SK-N-SH (cell line): ENCODE measurements around the gene ARV1. TPM values are rescaled to one million over a fixed set of nuclear protein-coding genes. Genes with fewer than 3 reads are reported as not detected.

ENCODE experiments used
- CTCF ChIA-PET: fragments of 300-600, 350-600 bp; formaldehyde crosslinking; extraction: SDS; loops from one replicate; lab custom pipeline; 2021; lab: Yijun Ruan, JAX
- POLR2A ChIA-PET: fragments of 350-600 bp; sonication (Branson Sonifier 250); formaldehyde crosslinking; extraction: SDS; loops from one replicate; lab custom pipeline; 2020; ENCODE audit warnings: antibody characterized with exemption, inconsistent platforms; lab: Yijun Ruan, JAX
- DNase-seq: peaks from one replicate; pipeline ENCODE4 v3.0.0; 2012
- H2AFZ ChIP-seq: fragments of 200-600 bp; sonication (generic); 2 replicates; pipeline ENCODE4 v1.8.1; 2016; ENCODE audit warnings: antibody characterized with exemption, mild to moderate bottlenecking, low read depth
- H3F3A ChIP-seq: fragments of 200-600 bp; sonication (generic); replicated peaks from 2 replicates; pipeline ENCODE3; 2016; ENCODE audit warnings: antibody characterized with exemption, mild to moderate bottlenecking; ENCODE audit not compliant: insufficient read depth
- H3K27ac ChIP-seq, 2 experiments: fragments of 200-500 bp in 1 of 2; fragments of 200-600 bp in 1 of 2; sonication (Bioruptor generic) in 1 of 2; sonication (generic), shearing (Covaris generic) in 1 of 2; 2 replicates each; pipeline versions ENCODE4 v1.5.1 to v1.6.1; 2014 to 2016; ENCODE audit warnings: low read depth in 2 of 2, inconsistent platforms in 1 of 2, low read length in 1 of 2, mild to moderate bottlenecking in 1 of 2, mixed read lengths in 1 of 2
- H3K27me3 ChIP-seq: fragments of 200-600 bp; sonication (generic), shearing (Covaris generic); 2 replicates; pipeline ENCODE4 v1.6.1; 2016; ENCODE audit warnings: mixed run types; ENCODE audit not compliant: insufficient read depth
- H3K36me3 ChIP-seq, 2 experiments: fragments of 200-500 bp in 1 of 2; fragments of 200-600 bp in 1 of 2; sonication (Bioruptor generic) in 1 of 2; sonication (generic) in 1 of 2; replicated peaks in 1 of 2; 2 replicates each; pipeline versions ENCODE3 to v1.5.1; 2014 to 2016; ENCODE audit warnings: low read length in 1 of 2, mild to moderate bottlenecking in 1 of 2; ENCODE audit not compliant: insufficient read depth in 2 of 2, control insufficient read depth in 1 of 2
- H3K4me1 ChIP-seq, 2 experiments: fragments of 200-500 bp in 1 of 2; fragments of 200-600 bp in 1 of 2; sonication (Bioruptor generic) in 1 of 2; sonication (generic), shearing (Covaris generic) in 1 of 2; 2 replicates each; pipeline versions ENCODE4 v1.5.1 to v1.6.1; 2014 to 2016; ENCODE audit warnings: low read depth in 1 of 2, low read length in 1 of 2, mixed run types in 1 of 2; ENCODE audit not compliant: insufficient read depth in 2 of 2, control insufficient read depth in 1 of 2
- H3K4me2 ChIP-seq: fragments of 200-600 bp; sonication (generic), shearing (Covaris generic); 2 replicates; pipeline ENCODE4 v1.6.1; 2017; ENCODE audit warnings: mixed run types
- H3K4me3 ChIP-seq, 2 experiments: fragments of 200-500 bp in 1 of 2; fragments of 200-600 bp in 1 of 2; sonication (Bioruptor generic) in 1 of 2; sonication (generic), shearing (Covaris generic) in 1 of 2; 2 replicates each; pipeline versions ENCODE4 v1.5.1 to v1.8.1; 2014 to 2016; ENCODE audit warnings: low read depth in 2 of 2, inconsistent platforms in 1 of 2, low read length in 1 of 2, mild to moderate bottlenecking in 1 of 2, mixed read lengths in 1 of 2, moderate library complexity in 1 of 2
- H3K79me2 ChIP-seq: fragments of 200-600 bp; sonication (generic); 2 replicates; pipeline ENCODE4 v1.8.1; 2017; ENCODE audit warnings: mild to moderate bottlenecking; ENCODE audit not compliant: insufficient read depth
- H3K9ac ChIP-seq: fragments of 200-600 bp; sonication (generic); 2 replicates; pipeline ENCODE4 v1.6.1; 2017; ENCODE audit warnings: mixed run types
- H3K9me2 ChIP-seq: fragments of 200-600 bp; sonication (generic); 2 replicates; pipeline ENCODE4 v1.6.1; 2017; ENCODE audit warnings: mixed run types
- H3K9me3 ChIP-seq: fragments of 200-600 bp; sonication (generic); 2 replicates; pipeline ENCODE4 v1.6.1; 2017; ENCODE audit warnings: mixed run types, mild to moderate bottlenecking, moderate library complexity
- H4K20me1 ChIP-seq: fragments of 200-600 bp; sonication (generic); 2 replicates; pipeline ENCODE4 v1.6.1; 2017; ENCODE audit warnings: mild to moderate bottlenecking, mixed run types; ENCODE audit not compliant: insufficient read depth
- CHD2 ChIP-seq: fragments of 150-350 bp; IDR thresholded peaks from 2 replicates; pipeline ENCODE4 v1.6.1; 2018; ENCODE audit warnings: low read length; ENCODE audit not compliant: partially characterized antibody
- CTCF ChIP-seq: fragments of 200-600 bp; sonication (generic); IDR thresholded peaks from 2 replicates; pipeline ENCODE4 v1.6.1; 2017; ENCODE audit warnings: antibody characterized with exemption, mild to moderate bottlenecking, moderate library complexity
- EZH2phosphoT487 ChIP-seq: fragments of 200-600 bp; sonication (generic); IDR thresholded peaks from 2 replicates; pipeline ENCODE4 v1.6.1; 2017; ENCODE audit warnings: low read depth, mixed run types, mild to moderate bottlenecking, antibody characterized with exemption, moderate library complexity, borderline replicate concordance
- FOXJ3 ChIP-seq: sonication (generic); formaldehyde crosslinking; IDR thresholded peaks from 2 replicates; pipeline ENCODE4 v1.5.1; 2020; ENCODE audit warnings: mild to moderate bottlenecking, missing genetic modification reagents
- GATA2 ChIP-seq: sonication (generic); formaldehyde crosslinking; IDR thresholded peaks from 2 replicates; pipeline ENCODE4 v1.5.0; 2020; ENCODE audit warnings: mild to moderate bottlenecking, missing genetic modification reagents
- JUND ChIP-seq: IDR thresholded peaks from 2 replicates; pipeline ENCODE4 v1.4.0; 2012
- REST ChIP-seq: IDR thresholded peaks from 2 replicates; pipeline ENCODE4 v1.6.1; 2012; ENCODE audit warnings: mild to moderate bottlenecking, low read depth, low read length, moderate library complexity
- TAF1 ChIP-seq: IDR thresholded peaks from 2 replicates; pipeline ENCODE4 v1.6.1; 2012; ENCODE audit warnings: low read depth, mild to moderate bottlenecking, low read length, moderate library complexity, borderline replicate concordance
- TCF12 ChIP-seq: IDR thresholded peaks from 2 replicates; pipeline ENCODE4 v1.4.0; 2012
- ZBTB33 ChIP-seq: IDR thresholded peaks from 2 replicates; pipeline ENCODE4 v1.4.0; 2012; ENCODE audit warnings: low read depth, borderline replicate concordance
- WGBS: methylation state at CpG from one replicate; pipeline ENCODE4 v1.1.6; 2017; ENCODE audit warnings: low lambda C conversion rate; 5-methylcytosine and 5-hydroxymethylcytosine counted together
- polyA plus RNA-seq, 3 experiments: library from polyadenylated mRNA; depleted of rRNA; stranded (reverse); fragments of >200 nt; gene quantifications; 2 replicates each; pipeline ENCODE4 v1.2.3, GENCODE V29; 2012
- TF ChIP-seq, protein P1 (sequence below): IDR thresholded peaks from 2 replicates; pipeline ENCODE4 v1.4.0; 2012; ENCODE audit warnings: low read depth
- TF ChIP-seq, protein P2 (sequence below): fragments of 150-350 bp; IDR thresholded peaks from 2 replicates; pipeline ENCODE4 v1.6.1; 2017; ENCODE audit warnings: antibody characterized with exemption, low read length, low read depth, borderline replicate concordance

Gene ARV1
- polyA plus RNA-seq, 1 of the 3 experiments (the other 2 are of a cell fraction) = 26.7 TPM

GRCh38 chr1:230976360-230976759, 2.5 kb upstream of the ARV1 start:
- no peak for DNase-seq
- CTCF ChIA-PET = interaction anchor here (1.4 kb wide), 1 partner anchor 231 kb away, joined by 3 read pairs; no protein-coding TSS in a partner anchor
- Histone ChIP-seq H3K4me3 (no peak overlapping the region), H3F3A (peaks cover 5% of the 10 kb centered on the region), H3K79me2 (peaks cover 43% of the 10 kb centered on the region), H3K9ac (no peak overlapping the region), H3K4me2 (no peak overlapping the region), H3K4me1 (peaks cover 0 to 13% of the 10 kb centered on the region in 2 experiments; a peak in 2 of 4 replicates), H3K36me3 (peaks cover 6 to 10% of the 10 kb centered on the region in 2 experiments), H3K9me3 (no peaks in the 10 kb centered on the region), H3K27ac (no peak overlapping the region), H4K20me1 (no peaks in the 10 kb centered on the region), H3K9me2 (no peaks in the 10 kb centered on the region), H3K27me3 (no peaks in the 10 kb centered on the region), H2AFZ (no peak overlapping the region)
- WGBS = 94% methylated on average over 4 of the region's 4 CpGs
- POLR2A ChIA-PET = no interaction called here
- TF ChIP-seq REST (no peak), CHD2 (no peak), EZH2phosphoT487 (no peak), CTCF (no peak), FOXJ3 (CRISPR knock-in tag) (no peak), TAF1 (no peak), GATA2 (no peak), JUND (no peak), TCF12 (no peak), ZBTB33 (no peak)
- TF ChIP-seq, protein P1, sequence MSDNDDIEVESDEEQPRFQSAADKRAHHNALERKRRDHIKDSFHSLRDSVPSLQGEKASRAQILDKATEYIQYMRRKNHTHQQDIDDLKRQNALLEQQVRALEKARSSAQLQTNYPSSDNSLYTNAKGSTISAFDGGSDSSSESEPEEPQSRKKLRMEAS = no peak
- TF ChIP-seq, protein P2, sequence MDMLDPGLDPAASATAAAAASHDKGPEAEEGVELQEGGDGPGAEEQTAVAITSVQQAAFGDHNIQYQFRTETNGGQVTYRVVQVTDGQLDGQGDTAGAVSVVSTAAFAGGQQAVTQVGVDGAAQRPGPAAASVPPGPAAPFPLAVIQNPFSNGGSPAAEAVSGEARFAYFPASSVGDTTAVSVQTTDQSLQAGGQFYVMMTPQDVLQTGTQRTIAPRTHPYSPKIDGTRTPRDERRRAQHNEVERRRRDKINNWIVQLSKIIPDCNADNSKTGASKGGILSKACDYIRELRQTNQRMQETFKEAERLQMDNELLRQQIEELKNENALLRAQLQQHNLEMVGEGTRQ = no peak
